HCT116 (cell line): ENCODE data around the gene LRIG3. TPM values are rescaled to one million over a fixed set of nuclear protein-coding genes. Genes with fewer than 3 reads are reported as not detected.

Experiments used
- ATAC-seq: fragments of 200-7000 bp; cut with Tn5 transposase; 2 replicates; pipeline ENCODE4 v1.9.1; 2020; ENCODE audit warnings: mild to moderate bottlenecking, moderate library complexity
- BruUV-seq: library from RNA; stranded (reverse); fragments of 400-500 nt; replicated peaks from 2 replicates; lab custom pipeline; 2021; lab: Mats Ljungman, UMichigan
- CTCF ChIA-PET: fragments of 300-600 bp; sonication (Branson Sonifier 250); formaldehyde crosslinking; loops from one replicate; lab custom pipeline; 2021; ENCODE audit warnings: antibody characterized with exemption; lab: Charles Lee
- POLR2A ChIA-PET: fragments of 300-600, 350-600 bp; sonication (Branson Sonifier 250); formaldehyde crosslinking; loops from one replicate; lab custom pipeline; 2021; ENCODE audit warnings: antibody characterized with exemption; lab: Charles Lee
- RAD21 ChIA-PET, 2 experiments: fragments of 300-600 bp; sonication (Branson Sonifier 250); formaldehyde crosslinking; loops; one replicate each; lab custom pipeline; 2023; ENCODE audit warnings: low total read pairs in 2 of 2; ENCODE audit not compliant: uncharacterized antibody in 2 of 2, unreplicated experiment in 2 of 2, low non-redundant PET in 1 of 2; lab: Charles Lee
- DNase-seq: peaks from one replicate; pipeline ENCODE4 v3.0.0-alpha.2; 2010; ENCODE audit warnings: low read depth, low spot score
- H2AFZ ChIP-seq: fragments of 200-600 bp; shearing (Covaris generic), sonication (generic); 2 replicates; pipeline ENCODE4 v1.6.1; 2017; ENCODE audit warnings: low read depth, mixed run types, mixed read lengths, antibody characterized with exemption, low read length; ENCODE audit not compliant: poor library complexity, severe bottlenecking
- H3K27ac ChIP-seq: 2 replicates; pipeline ENCODE4 v1.5.1; 2012; ENCODE audit warnings: low read depth, low read length
- H3K27me3 ChIP-seq: fragments of 200-600 bp; sonication (generic); 2 replicates; pipeline ENCODE4 v1.6.1; 2016; ENCODE audit warnings: mixed run types, low read length, mixed read lengths; ENCODE audit not compliant: insufficient read depth
- H3K36me3 ChIP-seq, 2 experiments: fragments of 200-500 bp in 1 of 2; fragments of 200-600 bp in 1 of 2; sonication (Bioruptor generic) in 1 of 2; sonication (generic) in 1 of 2; 2 replicates each; pipeline versions ENCODE4 v1.5.1 to v1.6.1; 2014 to 2016; ENCODE audit warnings: low read length in 2 of 2, inconsistent platforms in 1 of 2, mixed read lengths in 1 of 2, mixed run types in 1 of 2; ENCODE audit not compliant: insufficient read depth in 2 of 2, control insufficient read depth in 1 of 2
- H3K4me1 ChIP-seq, 2 experiments: fragments of 200-600 bp in 1 of 2; sonication (generic) in 1 of 2; 2 replicates each; pipeline versions ENCODE4 v1.5.1 to v1.6.1; 2012 to 2017; ENCODE audit warnings: low read length in 2 of 2, inconsistent platforms in 1 of 2, mild to moderate bottlenecking in 1 of 2, mixed read lengths in 1 of 2, mixed run types in 1 of 2, moderate library complexity in 1 of 2; ENCODE audit not compliant: insufficient read depth in 2 of 2, control insufficient read depth in 1 of 2
- H3K4me2 ChIP-seq: fragments of 200-600 bp; sonication (generic); 2 replicates; pipeline ENCODE4 v1.6.1; 2017; ENCODE audit warnings: mixed run types, low read length, mixed read lengths
- H3K4me3 ChIP-seq, 2 experiments: fragments of 200-600 bp in 1 of 2; sonication (generic) in 1 of 2; replicated peaks in 1 of 2; 2 replicates each; pipeline ENCODE4 v1.5.1; 2011 to 2016; ENCODE audit warnings: low read length in 2 of 2, control low read depth in 1 of 2, low read depth in 1 of 2, mild to moderate bottlenecking in 1 of 2, mixed read lengths in 1 of 2, mixed run types in 1 of 2
- H3K79me2 ChIP-seq: fragments of 200-600 bp; sonication (generic); 2 replicates; pipeline ENCODE4 v1.6.1; 2017; ENCODE audit warnings: mild to moderate bottlenecking, mixed run types, low read length, moderate library complexity, mixed read lengths; ENCODE audit not compliant: insufficient read depth
- H3K9ac ChIP-seq: fragments of 200-600 bp; sonication (generic); 2 replicates; pipeline ENCODE4 v1.6.1; 2016; ENCODE audit warnings: low read length, mixed read lengths
- H3K9me2 ChIP-seq: fragments of 200-600 bp; sonication (generic), shearing (Covaris generic); 2 replicates; pipeline ENCODE4 v1.6.1; 2017; ENCODE audit warnings: mixed run types, mild to moderate bottlenecking, moderate library complexity; ENCODE audit not compliant: insufficient read depth
- H3K9me3 ChIP-seq, 2 experiments: fragments of 200-500 bp in 1 of 2; fragments of 200-600 bp in 1 of 2; sonication (Bioruptor generic) in 1 of 2; sonication (generic) in 1 of 2; 2 replicates each; pipeline ENCODE4 v1.6.1; 2014 to 2017; ENCODE audit warnings: low read length in 2 of 2, mixed read lengths in 2 of 2, inconsistent platforms in 1 of 2, low read depth in 1 of 2, mild to moderate bottlenecking in 1 of 2, mixed run types in 1 of 2, moderate library complexity in 1 of 2; ENCODE audit not compliant: control insufficient read depth in 1 of 2, insufficient read depth in 1 of 2
- H4K20me1 ChIP-seq: fragments of 200-600 bp; sonication (generic), shearing (Covaris generic); 2 replicates; pipeline ENCODE4 v1.6.1; 2017; ENCODE audit warnings: mixed run types, mild to moderate bottlenecking, moderate library complexity; ENCODE audit not compliant: insufficient read depth
- CBX3 ChIP-seq: IDR thresholded peaks from 2 replicates; pipeline ENCODE4 v1.6.1; 2012; ENCODE audit warnings: low read depth
- CEBPB ChIP-seq: IDR thresholded peaks from 2 replicates; pipeline ENCODE4 v1.6.1; 2012; ENCODE audit warnings: low read depth
- ELF1 ChIP-seq: IDR thresholded peaks from 2 replicates; pipeline ENCODE4 v1.6.1; 2012; ENCODE audit warnings: low read depth, borderline replicate concordance
- EZH2 ChIP-seq: fragments of 200-600 bp; sonication (generic); IDR thresholded peaks from 2 replicates; pipeline ENCODE4 v1.6.1; 2017; ENCODE audit warnings: antibody characterized with exemption, mixed run types
- FOSL1 ChIP-seq: IDR thresholded peaks from 2 replicates; pipeline ENCODE4 v1.6.1; 2012; ENCODE audit warnings: low read depth
- JUND ChIP-seq: IDR thresholded peaks from 2 replicates; pipeline ENCODE4 v1.6.1; 2012
- POLR2A ChIP-seq: IDR thresholded peaks from 2 replicates; pipeline ENCODE4 v1.7.0; 2011; ENCODE audit warnings: borderline replicate concordance; ENCODE audit not compliant: insufficient read depth, insufficient read length; ENCODE audit errors: extremely low read depth
- POLR2AphosphoS5 ChIP-seq: IDR thresholded peaks from 2 replicates; pipeline ENCODE4 v1.6.1; 2011; ENCODE audit warnings: mild to moderate bottlenecking, low read depth, low read length, moderate library complexity
- RAD21 ChIP-seq: IDR thresholded peaks from 2 replicates; pipeline ENCODE4 v1.6.1; 2012; ENCODE audit warnings: low read depth, mild to moderate bottlenecking
- SIN3A ChIP-seq: IDR thresholded peaks from 2 replicates; pipeline ENCODE4 v1.6.1; 2012; ENCODE audit warnings: low read depth
- SP1 ChIP-seq: IDR thresholded peaks from 2 replicates; pipeline ENCODE4 v1.6.1; 2012; ENCODE audit warnings: low read depth
- SRF ChIP-seq: IDR thresholded peaks from 2 replicates; pipeline ENCODE4 v1.6.1; 2012; ENCODE audit warnings: low read depth
- TCF7L2 ChIP-seq: IDR thresholded peaks from 2 replicates; pipeline ENCODE4 v1.7.0; 2011; ENCODE audit warnings: borderline replicate concordance, inconsistent platforms; ENCODE audit not compliant: insufficient read depth, insufficient read length; ENCODE audit errors: extremely low read depth
- YY1 ChIP-seq: IDR thresholded peaks from 2 replicates; pipeline ENCODE4 v1.6.1; 2011; ENCODE audit warnings: low read length, low read depth, moderate library complexity, mild to moderate bottlenecking; ENCODE audit not compliant: insufficient replicate concordance; ENCODE audit errors: extremely low read depth
- ZFX ChIP-seq: fragments of 450-650 bp; IDR thresholded peaks from 2 replicates; pipeline ENCODE4 v1.6.1; 2017
- ZNF274 ChIP-seq: fragments of 200-500 bp; sonication (Bioruptor generic); IDR thresholded peaks from 2 replicates; pipeline ENCODE4 v1.6.1; 2014; ENCODE audit warnings: mild to moderate bottlenecking, low read depth, low read length, inconsistent platforms
- intact Hi-C: fragments of 100-400 bp; cut with micrococcal nuclease; formaldehyde crosslinking; loops from 2 replicates; pipeline ENCODE4 v1.10.0; 2022
- total RNA-seq: library from RNA; stranded (reverse); gene quantifications from one replicate; pipeline ENCODE4 v1.2.1, GENCODE V29; 2021; ENCODE audit not compliant: unreplicated experiment
- TF ChIP-seq, protein P1 (sequence below): IDR thresholded peaks from 2 replicates; pipeline ENCODE4 v1.6.1; 2012
- TF ChIP-seq, protein P2 (sequence below): IDR thresholded peaks from 2 replicates; pipeline ENCODE4 v1.6.1; 2011; ENCODE audit warnings: mild to moderate bottlenecking, low read length, moderate library complexity; ENCODE audit not compliant: insufficient replicate concordance; ENCODE audit errors: extremely low read depth
- TF ChIP-seq, protein P3 (sequence below): IDR thresholded peaks from 2 replicates; pipeline ENCODE4 v1.6.1; 2012; ENCODE audit warnings: low read depth
- TF ChIP-seq, protein P4 (sequence below): IDR thresholded peaks from 2 replicates; pipeline ENCODE4 v1.6.1; 2012

The LRIG3 gene
- total RNA-seq, 1 experiment from 2014 or later, result 11.1 TPM

DNA sequence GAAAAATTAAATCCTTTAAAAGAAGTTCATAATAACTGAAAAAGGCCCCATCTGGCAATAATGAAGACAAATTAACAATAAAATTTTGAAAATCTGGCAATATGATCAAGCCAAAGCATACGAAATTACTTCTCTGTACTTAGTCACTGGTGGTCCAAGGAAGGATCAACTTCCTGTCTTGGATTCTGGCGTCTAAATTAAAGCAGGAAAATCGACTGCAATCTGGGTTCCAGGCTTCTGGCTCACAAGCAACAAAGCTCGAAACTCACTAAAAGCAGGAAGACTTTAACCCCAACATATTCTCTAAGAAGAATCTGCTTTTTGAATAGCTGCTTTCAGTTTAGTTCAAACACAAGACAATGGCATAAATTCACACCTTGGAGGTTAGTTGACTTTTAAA lies 49.7 kb downstream of the LRIG3 start:
- RAD21 ChIA-PET, result no interaction called here
- H3K4me2 ChIP-seq, result no peak overlapping the region
- H3K4me1 ChIP-seq, result no peaks in the 10 kb centered on the region
- no peaks in the 10 kb centered on the region for H4K20me1 ChIP-seq
- TF ChIP-seq RAD21, result no peak
- no peak for TF ChIP-seq SP1
- TF ChIP-seq, protein P1, sequence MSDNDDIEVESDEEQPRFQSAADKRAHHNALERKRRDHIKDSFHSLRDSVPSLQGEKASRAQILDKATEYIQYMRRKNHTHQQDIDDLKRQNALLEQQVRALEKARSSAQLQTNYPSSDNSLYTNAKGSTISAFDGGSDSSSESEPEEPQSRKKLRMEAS, result no peak
- no peak for TF ChIP-seq SRF
- TF ChIP-seq SIN3A, result no peak
- TF ChIP-seq, protein P2, sequence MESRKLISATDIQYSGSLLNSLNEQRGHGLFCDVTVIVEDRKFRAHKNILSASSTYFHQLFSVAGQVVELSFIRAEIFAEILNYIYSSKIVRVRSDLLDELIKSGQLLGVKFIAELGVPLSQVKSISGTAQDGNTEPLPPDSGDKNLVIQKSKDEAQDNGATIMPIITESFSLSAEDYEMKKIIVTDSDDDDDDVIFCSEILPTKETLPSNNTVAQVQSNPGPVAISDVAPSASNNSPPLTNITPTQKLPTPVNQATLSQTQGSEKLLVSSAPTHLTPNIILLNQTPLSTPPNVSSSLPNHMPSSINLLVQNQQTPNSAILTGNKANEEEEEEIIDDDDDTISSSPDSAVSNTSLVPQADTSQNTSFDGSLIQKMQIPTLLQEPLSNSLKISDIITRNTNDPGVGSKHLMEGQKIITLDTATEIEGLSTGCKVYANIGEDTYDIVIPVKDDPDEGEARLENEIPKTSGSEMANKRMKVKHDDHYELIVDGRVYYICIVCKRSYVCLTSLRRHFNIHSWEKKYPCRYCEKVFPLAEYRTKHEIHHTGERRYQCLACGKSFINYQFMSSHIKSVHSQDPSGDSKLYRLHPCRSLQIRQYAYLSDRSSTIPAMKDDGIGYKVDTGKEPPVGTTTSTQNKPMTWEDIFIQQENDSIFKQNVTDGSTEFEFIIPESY, result no peak
- TF ChIP-seq, protein P3, sequence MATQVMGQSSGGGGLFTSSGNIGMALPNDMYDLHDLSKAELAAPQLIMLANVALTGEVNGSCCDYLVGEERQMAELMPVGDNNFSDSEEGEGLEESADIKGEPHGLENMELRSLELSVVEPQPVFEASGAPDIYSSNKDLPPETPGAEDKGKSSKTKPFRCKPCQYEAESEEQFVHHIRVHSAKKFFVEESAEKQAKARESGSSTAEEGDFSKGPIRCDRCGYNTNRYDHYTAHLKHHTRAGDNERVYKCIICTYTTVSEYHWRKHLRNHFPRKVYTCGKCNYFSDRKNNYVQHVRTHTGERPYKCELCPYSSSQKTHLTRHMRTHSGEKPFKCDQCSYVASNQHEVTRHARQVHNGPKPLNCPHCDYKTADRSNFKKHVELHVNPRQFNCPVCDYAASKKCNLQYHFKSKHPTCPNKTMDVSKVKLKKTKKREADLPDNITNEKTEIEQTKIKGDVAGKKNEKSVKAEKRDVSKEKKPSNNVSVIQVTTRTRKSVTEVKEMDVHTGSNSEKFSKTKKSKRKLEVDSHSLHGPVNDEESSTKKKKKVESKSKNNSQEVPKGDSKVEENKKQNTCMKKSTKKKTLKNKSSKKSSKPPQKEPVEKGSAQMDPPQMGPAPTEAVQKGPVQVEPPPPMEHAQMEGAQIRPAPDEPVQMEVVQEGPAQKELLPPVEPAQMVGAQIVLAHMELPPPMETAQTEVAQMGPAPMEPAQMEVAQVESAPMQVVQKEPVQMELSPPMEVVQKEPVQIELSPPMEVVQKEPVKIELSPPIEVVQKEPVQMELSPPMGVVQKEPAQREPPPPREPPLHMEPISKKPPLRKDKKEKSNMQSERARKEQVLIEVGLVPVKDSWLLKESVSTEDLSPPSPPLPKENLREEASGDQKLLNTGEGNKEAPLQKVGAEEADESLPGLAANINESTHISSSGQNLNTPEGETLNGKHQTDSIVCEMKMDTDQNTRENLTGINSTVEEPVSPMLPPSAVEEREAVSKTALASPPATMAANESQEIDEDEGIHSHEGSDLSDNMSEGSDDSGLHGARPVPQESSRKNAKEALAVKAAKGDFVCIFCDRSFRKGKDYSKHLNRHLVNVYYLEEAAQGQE, result no peak
- no peak for TF ChIP-seq CEBPB
- no peak for TF ChIP-seq ELF1
- no peak for TF ChIP-seq POLR2AphosphoS5
- no peak for TF ChIP-seq JUND
- no peak for TF ChIP-seq EZH2
- no peak for TF ChIP-seq FOSL1
- TF ChIP-seq CBX3, result no peak
- no peak for TF ChIP-seq YY1
- TF ChIP-seq POLR2A, result no peak
- TF ChIP-seq, protein P4, sequence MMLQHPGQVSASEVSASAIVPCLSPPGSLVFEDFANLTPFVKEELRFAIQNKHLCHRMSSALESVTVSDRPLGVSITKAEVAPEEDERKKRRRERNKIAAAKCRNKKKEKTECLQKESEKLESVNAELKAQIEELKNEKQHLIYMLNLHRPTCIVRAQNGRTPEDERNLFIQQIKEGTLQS, result no peak
- no peak for TF ChIP-seq ZFX
- TF ChIP-seq TCF7L2, result no peak
- no peak for TF ChIP-seq ZNF274
- no peaks in the 10 kb centered on the region for H3K9me2 ChIP-seq
- no peaks in the 10 kb centered on the region for H3K9me3 ChIP-seq
- ATAC-seq (no peak), DNase-seq (no peak)
- intact Hi-C loops, result no loop called here
- POLR2A ChIA-PET, result no interaction called here
- no peak overlapping the region for H2AFZ ChIP-seq
- no TSS peak for BruUV-seq
- no peak overlapping the region for H3K4me3 ChIP-seq
- H3K27me3 ChIP-seq, result no peaks in the 10 kb centered on the region
- H3K79me2 ChIP-seq, result no peaks in the 10 kb centered on the region
- CTCF ChIA-PET, result no interaction called here
- H3K36me3 ChIP-seq, result peaks cover 6 to 20% of the 10 kb centered on the region in 2 experiments; a peak in 3 of 4 replicates
- H3K27ac ChIP-seq, result no peak overlapping the region
- no peak overlapping the region for H3K9ac ChIP-seq
